Neural cell (in vitro differentiated cells): ENCODE results near the gene LMOD3. TPM values are rescaled to one million over a fixed set of nuclear protein-coding genes. Genes with fewer than 3 reads are reported as not detected.

Experiments used
- H2AFZ ChIP-seq: fragments of 200-600, 300-800 bp; sonication (generic), shearing (Covaris generic); 2 replicates; pipeline ENCODE4 v1.6.0; 2014; ENCODE audit warnings: low read depth, mild to moderate bottlenecking, antibody characterized with exemption, low read length, moderate library complexity
- H3F3A ChIP-seq: fragments of 200-600 bp; shearing (Covaris generic); 2 replicates; pipeline ENCODE4 v1.6.1; 2016; ENCODE audit warnings: mild to moderate bottlenecking, moderate library complexity, mixed read lengths, antibody characterized with exemption, low read length; ENCODE audit not compliant: insufficient read depth, poor library complexity, severe bottlenecking
- H3K27ac ChIP-seq: fragments of 200-600, 300-800 bp; sonication (generic), shearing (Covaris generic); 2 replicates; pipeline ENCODE4 v1.5.1; 2014; ENCODE audit warnings: mild to moderate bottlenecking, low read length, moderate library complexity
- H3K27me3 ChIP-seq: fragments of 300-800, 200-600 bp; sonication (generic), shearing (Covaris generic); 2 replicates; pipeline ENCODE4 v1.6.0; 2014; ENCODE audit warnings: mild to moderate bottlenecking, low read depth, low read length, moderate library complexity; ENCODE audit not compliant: insufficient read depth
- H3K36me3 ChIP-seq: fragments of 300-800, 200-600 bp; sonication (generic), shearing (Covaris generic); 2 replicates; pipeline ENCODE4 v1.5.1; 2014; ENCODE audit warnings: mild to moderate bottlenecking, antibody characterized with exemption, low read length, moderate library complexity; ENCODE audit not compliant: insufficient read depth
- H3K4me2 ChIP-seq: fragments of 300-800, 200-600 bp; sonication (generic), shearing (Covaris generic); 2 replicates; pipeline ENCODE4 v1.6.0; 2014; ENCODE audit warnings: mild to moderate bottlenecking, low read length
- H3K4me3 ChIP-seq: fragments of 300-800, 200-600 bp; sonication (generic), shearing (Covaris generic); 2 replicates; pipeline ENCODE4 v1.5.1; 2014; ENCODE audit warnings: mild to moderate bottlenecking, low read length, moderate library complexity
- H3K79me2 ChIP-seq: fragments of 200-600 bp; shearing (Covaris generic); replicated peaks from 2 replicates; pipeline ENCODE4 v1.6.0; 2014; ENCODE audit warnings: mild to moderate bottlenecking, low read length, moderate library complexity; ENCODE audit not compliant: insufficient read depth
- H3K9ac ChIP-seq: fragments of 300-800, 200-600 bp; sonication (generic), shearing (Covaris generic); 2 replicates; pipeline ENCODE4 v1.6.1; 2016; ENCODE audit warnings: mild to moderate bottlenecking, low read length, mixed read lengths
- H3K9me2 ChIP-seq: fragments of 200-600 bp; shearing (Covaris generic); 2 replicates; pipeline ENCODE4 v1.6.1; 2016; ENCODE audit warnings: mild to moderate bottlenecking, low read length, mixed read lengths; ENCODE audit not compliant: insufficient read depth
- H3K9me3 ChIP-seq: fragments of 200-600, 300-800 bp; sonication (generic), shearing (Covaris generic); 2 replicates; pipeline ENCODE4 v1.6.1; 2016; ENCODE audit warnings: mild to moderate bottlenecking, mixed run types, low read length, moderate library complexity, mixed read lengths
- H4K20me1 ChIP-seq: fragments of 200-600 bp; shearing (Covaris generic); 2 replicates; pipeline ENCODE4 v1.6.1; 2016; ENCODE audit warnings: mild to moderate bottlenecking, mixed run types; ENCODE audit not compliant: insufficient read depth
- EP300 ChIP-seq: fragments of 450-650 bp; conservative IDR thresholded peaks from 2 replicates; pipeline ENCODE4 v1.6.1; 2014; ENCODE audit warnings: antibody characterized with exemption, mild to moderate bottlenecking, moderate library complexity; ENCODE audit not compliant: poor library complexity, severe bottlenecking
- EZH2 ChIP-seq: fragments of 200-600, 300-800 bp; shearing (Covaris generic), sonication (generic); IDR thresholded peaks from 2 replicates; pipeline ENCODE4 v1.6.1; 2014; ENCODE audit warnings: antibody characterized with exemption, low read length, borderline replicate concordance, mild to moderate bottlenecking; ENCODE audit not compliant: insufficient read depth, poor library complexity, severe bottlenecking
- MXI1 ChIP-seq: fragments of 450-650 bp; conservative IDR thresholded peaks from 2 replicates; pipeline ENCODE4 v1.6.1; 2014; ENCODE audit warnings: antibody characterized with exemption, mild to moderate bottlenecking; ENCODE audit not compliant: poor library complexity, severe bottlenecking
- POLR2AphosphoS5 ChIP-seq: IDR thresholded peaks from 2 replicates; pipeline ENCODE4 v1.6.1; 2012
- RAD21 ChIP-seq: fragments of 450-650 bp; conservative IDR thresholded peaks from 2 replicates; pipeline ENCODE4 v1.6.1; 2014; ENCODE audit warnings: antibody characterized with exemption, mild to moderate bottlenecking, moderate library complexity
- SMC3 ChIP-seq: fragments of 450-650 bp; conservative IDR thresholded peaks from 2 replicates; pipeline ENCODE4 v1.6.1; 2014; ENCODE audit warnings: antibody characterized with exemption, mild to moderate bottlenecking, moderate library complexity; ENCODE audit not compliant: poor library complexity
- TAF1 ChIP-seq: IDR thresholded peaks from 2 replicates; pipeline ENCODE4 v1.6.1; 2012; ENCODE audit warnings: low read depth
- polyA plus RNA-seq: library from polyadenylated mRNA; depleted of rRNA; stranded (reverse); fragments of >200 nt; gene quantifications from 2 replicates; pipeline ENCODE4 v1.2.3, GENCODE V29; 2014
- TF ChIP-seq, protein P1 (sequence below): fragments of 450-650 bp; IDR thresholded peaks from 2 replicates; pipeline ENCODE4 v1.5.1; 2014; ENCODE audit warnings: antibody characterized with exemption, mild to moderate bottlenecking, moderate library complexity; ENCODE audit not compliant: poor library complexity, severe bottlenecking
- TF ChIP-seq, protein P2 (sequence below): IDR thresholded peaks from 2 replicates; pipeline ENCODE4 v1.6.1; 2012; ENCODE audit warnings: borderline replicate concordance

Gene LMOD3
- polyA plus RNA-seq, 1 donor from 2014 or later = not detected

DNA sequence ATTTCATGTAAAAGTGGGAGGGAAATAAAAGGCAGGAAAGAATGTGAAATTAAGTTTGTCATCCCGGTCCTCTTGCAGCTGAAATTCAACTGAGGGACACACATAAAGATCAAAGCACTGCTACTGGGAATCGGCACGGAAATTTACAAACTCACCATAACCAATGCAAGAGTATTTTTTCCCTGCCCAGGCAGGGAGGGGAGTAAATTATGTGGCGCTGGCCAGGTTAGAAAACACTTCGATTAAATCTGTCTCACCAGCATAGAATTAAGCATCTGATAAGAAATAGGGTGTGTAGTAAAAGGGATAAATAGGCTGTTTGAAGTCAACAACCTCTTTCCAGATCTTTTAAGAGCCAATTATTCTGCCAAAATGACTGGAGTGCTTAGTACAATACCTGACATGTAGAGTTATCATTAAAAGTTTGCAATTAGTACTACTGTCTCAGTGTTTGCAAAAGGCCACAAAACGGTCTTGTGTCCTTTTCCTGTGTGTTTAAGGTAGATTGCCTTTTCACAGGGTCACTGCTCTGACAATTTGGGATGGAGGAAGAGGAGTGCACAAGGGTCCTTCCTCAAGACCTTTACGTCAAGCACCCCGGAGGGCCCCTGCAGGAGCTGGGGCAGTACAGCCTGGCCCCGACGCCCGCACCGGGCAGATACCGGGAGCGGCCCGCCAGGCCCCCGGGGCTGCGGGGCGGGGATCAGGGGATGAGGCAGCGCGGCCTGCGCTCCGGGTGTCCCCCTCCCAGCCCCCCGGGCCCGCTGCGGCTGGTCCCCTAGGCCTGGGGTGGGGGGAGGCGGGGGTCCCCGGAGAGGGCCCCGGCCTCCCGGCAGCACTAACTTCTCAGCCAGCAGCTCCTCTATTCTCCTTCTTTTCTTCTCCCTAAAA, 42.9 kb downstream of the LMOD3 start:
- no peaks in the 10 kb centered on the region for H3K9me3 ChIP-seq
- H3K9ac ChIP-seq = peak overlapping the region; percentile 80
- peaks cover 46% of the 10 kb centered on the region for H3K79me2 ChIP-seq
- H3F3A ChIP-seq = no peaks in the 10 kb centered on the region
- H3K4me3 ChIP-seq = peak overlapping the region; percentile 88
- H3K36me3 ChIP-seq = no peaks in the 10 kb centered on the region
- H3K4me2 ChIP-seq = peak overlapping the region; percentile 78
- TF ChIP-seq MXI1 (peak; percentile 19), EZH2 (no peak)
- no peaks in the 10 kb centered on the region for H3K27me3 ChIP-seq
- peak overlapping the region; percentile 25 for H2AFZ ChIP-seq
- H3K9me2 ChIP-seq = no peaks in the 10 kb centered on the region
- H4K20me1 ChIP-seq = no peaks in the 10 kb centered on the region
- peak overlapping the region; percentile 47 for H3K27ac ChIP-seq

DNA sequence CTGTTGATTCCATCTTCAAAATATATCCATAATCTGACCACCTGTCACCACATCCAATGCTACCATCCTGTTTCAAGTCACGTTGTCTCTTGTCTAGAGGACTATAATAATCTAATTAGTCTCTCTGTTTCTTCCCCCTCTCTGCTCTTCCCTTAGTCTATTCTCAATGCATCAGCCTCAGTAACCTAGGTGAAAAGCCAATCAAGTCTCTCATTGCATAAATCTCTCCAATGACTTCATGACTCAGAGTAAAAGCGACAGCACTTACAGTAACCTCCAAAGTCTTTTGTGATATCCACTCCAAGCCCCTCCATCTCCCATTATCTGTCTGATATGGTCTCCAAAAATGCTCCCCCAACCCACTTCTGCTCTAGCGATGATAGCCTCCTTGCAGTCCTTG, 49.5 kb downstream of the LMOD3 start:
- H3K36me3 ChIP-seq = no peaks in the 10 kb centered on the region
- H3K9me2 ChIP-seq = no peaks in the 10 kb centered on the region
- peaks cover 28% of the 10 kb centered on the region for H3K79me2 ChIP-seq
- H3K9me3 ChIP-seq = no peaks in the 10 kb centered on the region
- TF ChIP-seq EZH2 = no peak
- TF ChIP-seq, protein P1, sequence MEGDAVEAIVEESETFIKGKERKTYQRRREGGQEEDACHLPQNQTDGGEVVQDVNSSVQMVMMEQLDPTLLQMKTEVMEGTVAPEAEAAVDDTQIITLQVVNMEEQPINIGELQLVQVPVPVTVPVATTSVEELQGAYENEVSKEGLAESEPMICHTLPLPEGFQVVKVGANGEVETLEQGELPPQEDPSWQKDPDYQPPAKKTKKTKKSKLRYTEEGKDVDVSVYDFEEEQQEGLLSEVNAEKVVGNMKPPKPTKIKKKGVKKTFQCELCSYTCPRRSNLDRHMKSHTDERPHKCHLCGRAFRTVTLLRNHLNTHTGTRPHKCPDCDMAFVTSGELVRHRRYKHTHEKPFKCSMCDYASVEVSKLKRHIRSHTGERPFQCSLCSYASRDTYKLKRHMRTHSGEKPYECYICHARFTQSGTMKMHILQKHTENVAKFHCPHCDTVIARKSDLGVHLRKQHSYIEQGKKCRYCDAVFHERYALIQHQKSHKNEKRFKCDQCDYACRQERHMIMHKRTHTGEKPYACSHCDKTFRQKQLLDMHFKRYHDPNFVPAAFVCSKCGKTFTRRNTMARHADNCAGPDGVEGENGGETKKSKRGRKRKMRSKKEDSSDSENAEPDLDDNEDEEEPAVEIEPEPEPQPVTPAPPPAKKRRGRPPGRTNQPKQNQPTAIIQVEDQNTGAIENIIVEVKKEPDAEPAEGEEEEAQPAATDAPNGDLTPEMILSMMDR = no peak
- TF ChIP-seq RAD21 = no peak
- TF ChIP-seq EP300 = no peak
- TF ChIP-seq, protein P2, sequence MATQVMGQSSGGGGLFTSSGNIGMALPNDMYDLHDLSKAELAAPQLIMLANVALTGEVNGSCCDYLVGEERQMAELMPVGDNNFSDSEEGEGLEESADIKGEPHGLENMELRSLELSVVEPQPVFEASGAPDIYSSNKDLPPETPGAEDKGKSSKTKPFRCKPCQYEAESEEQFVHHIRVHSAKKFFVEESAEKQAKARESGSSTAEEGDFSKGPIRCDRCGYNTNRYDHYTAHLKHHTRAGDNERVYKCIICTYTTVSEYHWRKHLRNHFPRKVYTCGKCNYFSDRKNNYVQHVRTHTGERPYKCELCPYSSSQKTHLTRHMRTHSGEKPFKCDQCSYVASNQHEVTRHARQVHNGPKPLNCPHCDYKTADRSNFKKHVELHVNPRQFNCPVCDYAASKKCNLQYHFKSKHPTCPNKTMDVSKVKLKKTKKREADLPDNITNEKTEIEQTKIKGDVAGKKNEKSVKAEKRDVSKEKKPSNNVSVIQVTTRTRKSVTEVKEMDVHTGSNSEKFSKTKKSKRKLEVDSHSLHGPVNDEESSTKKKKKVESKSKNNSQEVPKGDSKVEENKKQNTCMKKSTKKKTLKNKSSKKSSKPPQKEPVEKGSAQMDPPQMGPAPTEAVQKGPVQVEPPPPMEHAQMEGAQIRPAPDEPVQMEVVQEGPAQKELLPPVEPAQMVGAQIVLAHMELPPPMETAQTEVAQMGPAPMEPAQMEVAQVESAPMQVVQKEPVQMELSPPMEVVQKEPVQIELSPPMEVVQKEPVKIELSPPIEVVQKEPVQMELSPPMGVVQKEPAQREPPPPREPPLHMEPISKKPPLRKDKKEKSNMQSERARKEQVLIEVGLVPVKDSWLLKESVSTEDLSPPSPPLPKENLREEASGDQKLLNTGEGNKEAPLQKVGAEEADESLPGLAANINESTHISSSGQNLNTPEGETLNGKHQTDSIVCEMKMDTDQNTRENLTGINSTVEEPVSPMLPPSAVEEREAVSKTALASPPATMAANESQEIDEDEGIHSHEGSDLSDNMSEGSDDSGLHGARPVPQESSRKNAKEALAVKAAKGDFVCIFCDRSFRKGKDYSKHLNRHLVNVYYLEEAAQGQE = no peak
- TF ChIP-seq SMC3 = no peak
- TF ChIP-seq TAF1 = no peak
- no peak for TF ChIP-seq POLR2AphosphoS5
- TF ChIP-seq MXI1 = no peak
- H3K27me3 ChIP-seq = no peaks in the 10 kb centered on the region
- H3K4me3 ChIP-seq = no peak overlapping the region
- H3K27ac ChIP-seq = no peak overlapping the region
- H3F3A ChIP-seq = no peaks in the 10 kb centered on the region
- no peak overlapping the region for H3K9ac ChIP-seq
- no peak overlapping the region for H2AFZ ChIP-seq
- no peak overlapping the region for H3K4me2 ChIP-seq
- H4K20me1 ChIP-seq = no peaks in the 10 kb centered on the region
